Muscle layer of duodenum (tissue), 2 donors: ENCODE data around the gene PLSCR1.

Experiments used
- H3K27ac ChIP-seq: one replicate; pipeline ENCODE4 v1.7.0; 2013; ENCODE audit warnings: mild to moderate bottlenecking, low read length
- H3K27me3 ChIP-seq: one replicate; pipeline ENCODE4 v1.7.0; 2013; ENCODE audit warnings: low read depth, mild to moderate bottlenecking, control low read depth, low read length
- H3K36me3 ChIP-seq, 2 donors: one replicate each; pipeline ENCODE4 v1.7.0; 2013; ENCODE audit warnings: low read length in 2 of 2, control low read depth in 1 of 2, mild to moderate bottlenecking in 1 of 2; ENCODE audit not compliant: insufficient read depth in 2 of 2, control insufficient read depth in 1 of 2
- H3K4me1 ChIP-seq, 2 donors: one replicate each; pipeline ENCODE4 v1.7.0; 2013; ENCODE audit warnings: low read length in 2 of 2, mild to moderate bottlenecking in 2 of 2, control low read depth in 1 of 2, moderate library complexity in 1 of 2; ENCODE audit not compliant: insufficient read depth in 2 of 2, control insufficient read depth in 1 of 2
- H3K4me3 ChIP-seq, 2 donors: one replicate each; pipeline ENCODE4 v1.7.0; 2013; ENCODE audit warnings: low read length in 2 of 2, low read depth in 1 of 2, mild to moderate bottlenecking in 1 of 2
- H3K9me3 ChIP-seq, 2 donors: one replicate each; pipeline ENCODE4 v1.7.0; 2013; ENCODE audit warnings: low read length in 2 of 2, control low read depth in 1 of 2, mild to moderate bottlenecking in 1 of 2; ENCODE audit not compliant: control insufficient read depth in 1 of 2
- donor health status: healthy.

PLSCR1 gene

GRCh38 chr3:146566138-146566537 lies 21.7 kb upstream of the PLSCR1 start:
- no peak overlapping the region for H3K4me3 ChIP-seq
- no peaks in the 10 kb centered on the region for H3K27me3 ChIP-seq
- no peaks in the 10 kb centered on the region for H3K4me1 ChIP-seq
- no peak overlapping the region for H3K27ac ChIP-seq
- no peaks in the 10 kb centered on the region for H3K36me3 ChIP-seq
- H3K9me3 ChIP-seq = no peaks in the 10 kb centered on the region

GRCh38 chr3:146561879-146562278 lies 17.5 kb upstream of the PLSCR1 start:
- no peaks in the 10 kb centered on the region for H3K9me3 ChIP-seq
- no peak overlapping the region for H3K4me3 ChIP-seq
- H3K27me3 ChIP-seq = no peaks in the 10 kb centered on the region
- H3K36me3 ChIP-seq = no peaks in the 10 kb centered on the region
- no peak overlapping the region for H3K27ac ChIP-seq
- no peaks in the 10 kb centered on the region for H3K4me1 ChIP-seq

GRCh38 chr3:146561463-146561862 lies 17.1 kb upstream of the PLSCR1 start:
- H3K27ac ChIP-seq = no peak overlapping the region
- no peaks in the 10 kb centered on the region for H3K9me3 ChIP-seq
- no peaks in the 10 kb centered on the region for H3K27me3 ChIP-seq

GRCh38 chr3:146560678-146561077 lies 16.3 kb upstream of the PLSCR1 start:
- H3K4me1 ChIP-seq = no peaks in the 10 kb centered on the region
- no peaks in the 10 kb centered on the region for H3K36me3 ChIP-seq
- no peak overlapping the region for H3K4me3 ChIP-seq
- no peaks in the 10 kb centered on the region for H3K9me3 ChIP-seq
- no peak overlapping the region for H3K27ac ChIP-seq
- no peaks in the 10 kb centered on the region for H3K27me3 ChIP-seq

More at GRCh38 chr3:146561463-146561862, 17.1 kb upstream of the PLSCR1 start:
- H3K4me1 ChIP-seq = no peaks in the 10 kb centered on the region
- H3K36me3 ChIP-seq = no peaks in the 10 kb centered on the region
- H3K4me3 ChIP-seq = no peak overlapping the region

- no peaks in the 10 kb centered on the region for H3K36me3 ChIP-seq
- H3K27me3 ChIP-seq = no peaks in the 10 kb centered on the region
- no peaks in the 10 kb centered on the region for H3K4me1 ChIP-seq
- no peaks in the 10 kb centered on the region for H3K9me3 ChIP-seq
- no peak overlapping the region for H3K27ac ChIP-seq
- H3K4me3 ChIP-seq = no peak overlapping the region
These were observed 15.0 kb upstream of the PLSCR1 start for GRCh38 chr3:146559388-146559787.

- H3K27me3 ChIP-seq = no peaks in the 10 kb centered on the region
- no peak overlapping the region for H3K27ac ChIP-seq
- no peaks in the 10 kb centered on the region for H3K36me3 ChIP-seq
- no peaks in the 10 kb centered on the region for H3K4me1 ChIP-seq
- H3K9me3 ChIP-seq = no peaks in the 10 kb centered on the region
- H3K4me3 ChIP-seq = no peak overlapping the region
These were observed 14.4 kb upstream of the PLSCR1 start for GRCh38 chr3:146558781-146559180.

- H3K27ac ChIP-seq = no peak overlapping the region
- H3K4me1 ChIP-seq = no peaks in the 10 kb centered on the region
- no peak overlapping the region for H3K4me3 ChIP-seq
- no peaks in the 10 kb centered on the region for H3K9me3 ChIP-seq
- no peaks in the 10 kb centered on the region for H3K27me3 ChIP-seq
- H3K36me3 ChIP-seq = no peaks in the 10 kb centered on the region
These were observed 13.3 kb upstream of the PLSCR1 start for GRCh38 chr3:146557745-146558144.

GRCh38 chr3:146555311-146555710 lies 10.9 kb upstream of the PLSCR1 start:
- no peak overlapping the region for H3K4me3 ChIP-seq
- H3K27ac ChIP-seq = no peak overlapping the region
- no peaks in the 10 kb centered on the region for H3K4me1 ChIP-seq
- H3K9me3 ChIP-seq = no peaks in the 10 kb centered on the region
- H3K27me3 ChIP-seq = no peaks in the 10 kb centered on the region
- H3K36me3 ChIP-seq = no peaks in the 10 kb centered on the region

GRCh38 chr3:146554151-146554760 lies 9.8 kb upstream of the PLSCR1 start:
- Histone ChIP-seq H3K27ac (no peak overlapping the region), H3K4me1 (no peaks in the 10 kb centered on the region), H3K4me3 (no peak overlapping the region), H3K36me3 (no peaks in the 10 kb centered on the region), H3K9me3 (no peaks in the 10 kb centered on the region), H3K27me3 (no peaks in the 10 kb centered on the region)

- Histone ChIP-seq H3K27ac (no peak overlapping the region), H3K4me3 (peak overlapping the region; percentile 28 to 36), H3K4me1 (no peaks in the 10 kb centered on the region), H3K27me3 (no peaks in the 10 kb centered on the region), H3K9me3 (no peaks in the 10 kb centered on the region), H3K36me3 (no peaks in the 10 kb centered on the region)
These were observed 6.5 kb upstream of the PLSCR1 start for GRCh38 chr3:146550743-146551510.

- Histone ChIP-seq H3K4me1 (no peaks in the 10 kb centered on the region), H3K4me3 (peak overlapping the region; percentile 28 to 36), H3K27me3 (no peaks in the 10 kb centered on the region), H3K27ac (no peak overlapping the region), H3K9me3 (no peaks in the 10 kb centered on the region), H3K36me3 (no peaks in the 10 kb centered on the region)
These were observed 5.7 kb upstream of the PLSCR1 start for GRCh38 chr3:146550070-146550615.
